ENCODE data around the gene WDR54.
A peak's percentile ranks its signal among the peaks of the same experiment; 100 is the strongest.
"Not testable (repeated sequence)": the region's sequence is repeated elsewhere in the genome, so short reads cannot be mapped to it uniquely, and the experiment has no call there.

WDR54 gene

DNA sequence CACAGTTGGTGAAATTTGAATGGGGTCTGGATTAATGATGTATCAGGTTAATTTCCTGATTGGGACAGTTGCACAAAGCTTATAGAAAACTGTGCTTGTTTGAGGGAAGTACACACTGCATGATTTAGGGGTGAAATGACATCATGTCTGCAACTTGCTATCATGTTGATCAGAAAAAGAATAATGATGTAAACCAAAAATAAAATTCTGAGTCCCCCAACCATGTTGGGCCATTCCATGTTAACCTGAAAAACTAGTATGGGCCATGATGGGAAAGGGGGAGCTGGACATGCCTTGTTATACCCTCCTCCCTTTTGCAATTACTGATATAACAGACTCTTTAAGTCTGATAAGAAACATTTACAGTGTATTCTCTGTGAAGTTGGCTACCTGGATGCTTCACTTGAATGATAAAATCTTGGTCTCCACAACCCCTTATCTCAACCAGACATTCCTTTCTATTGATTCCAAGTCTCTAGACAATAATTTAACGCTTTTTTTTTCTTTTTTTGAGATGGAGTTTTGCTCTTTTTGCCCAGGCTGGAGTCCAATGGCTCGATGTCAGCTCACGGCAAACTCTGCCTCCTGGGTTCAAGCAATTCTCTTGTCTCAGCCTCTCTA, 29.1 kb downstream of the WDR54 start:
- H3K27me3 ChIP-seq (replicated peaks; ENCODE audit: control insufficient read depth, insufficient read depth, low read length, poor library complexity, severe bottlenecking): no peaks in the 10 kb centered on the region
- H3K9me3 ChIP-seq (ENCODE audit: control insufficient read depth, low read length): no peaks in the 10 kb centered on the region
- H3K4me3 ChIP-seq (ENCODE audit: insufficient read depth, low read depth, low read length, poor library complexity, severe bottlenecking): no peak overlapping the region
- H3K36me3 ChIP-seq (ENCODE audit: control insufficient read depth, insufficient read depth, low read length): no peaks in the 10 kb centered on the region
- DNase-seq: no peak
- no peak overlapping the region for H3K27ac ChIP-seq (ENCODE audit: insufficient read depth, low read length, poor library complexity, severe bottlenecking)
- peaks cover 8% of the 10 kb centered on the region for H3K4me1 ChIP-seq (ENCODE audit: control insufficient read depth, insufficient read depth, low read length, poor library complexity, severe bottlenecking)

DNA sequence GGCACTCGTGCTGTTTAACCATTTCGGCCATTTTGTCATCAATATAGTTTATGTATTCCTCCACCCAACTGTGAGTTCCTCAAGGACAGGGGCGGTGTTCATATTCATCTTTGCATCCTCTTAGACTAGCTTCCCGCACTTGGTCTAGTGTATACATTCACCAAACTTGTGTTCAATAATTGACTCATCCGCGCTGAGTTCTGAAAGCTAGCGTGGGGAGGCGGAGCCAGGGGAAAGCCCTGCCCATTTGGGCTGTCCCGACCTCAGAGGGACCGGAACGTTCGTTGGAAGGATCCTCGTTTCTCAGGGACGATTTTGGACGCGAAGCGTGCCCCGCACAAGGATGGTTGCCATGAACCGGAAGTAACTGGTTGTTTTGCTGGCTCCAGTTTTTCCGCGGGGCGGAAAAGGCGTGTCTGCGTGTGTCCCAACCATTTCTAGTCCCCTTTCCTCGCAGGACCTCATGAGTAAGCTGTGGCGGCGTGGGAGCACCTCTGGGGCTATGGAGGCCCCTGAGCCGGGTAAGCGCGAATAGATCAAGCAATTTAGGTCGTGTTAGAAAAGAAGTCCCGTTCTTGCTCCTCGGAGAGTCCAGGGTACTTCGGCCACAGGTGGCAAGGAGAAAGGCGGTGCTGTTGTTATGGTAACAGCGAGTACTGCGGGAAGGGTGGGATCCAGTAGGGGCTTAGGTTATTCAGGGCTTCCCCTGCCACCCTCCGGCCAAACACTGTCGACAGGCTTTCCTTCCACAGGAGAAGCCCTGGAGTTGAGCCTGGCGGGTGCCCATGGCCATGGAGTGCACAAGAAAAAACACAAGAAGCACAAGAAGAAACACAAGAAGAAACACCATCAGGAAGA, 33.4 kb downstream of the WDR54 start, which contains the start of gene INO80B:
Gene INO80B (plus strand): TSS at position 434 of the 858 bp plus-strand sequence. CDS start 30 bp downstream, at position 464.
- Histone ChIP-seq H3K36me3 (ENCODE audit: control insufficient read depth, insufficient read depth, low read length) (no peaks in the 10 kb centered on the region), H3K27me3 (replicated peaks; ENCODE audit: control insufficient read depth, insufficient read depth, low read length, poor library complexity, severe bottlenecking) (no peaks in the 10 kb centered on the region), H3K27ac (ENCODE audit: insufficient read depth, low read length, poor library complexity, severe bottlenecking) (peak within 1 kb of the TSS; percentile 99), H3K4me1 (ENCODE audit: control insufficient read depth, insufficient read depth, low read length, poor library complexity, severe bottlenecking) (peaks cover 23% of the 10 kb centered on the region), H3K4me3 (ENCODE audit: insufficient read depth, low read depth, low read length, poor library complexity, severe bottlenecking) (peak within 1 kb of the TSS; percentile 68), H3K9me3 (ENCODE audit: control insufficient read depth, low read length) (no peaks in the 10 kb centered on the region)
- peak; percentile 95 to 96 (median 95) for DNase-seq

DNA sequence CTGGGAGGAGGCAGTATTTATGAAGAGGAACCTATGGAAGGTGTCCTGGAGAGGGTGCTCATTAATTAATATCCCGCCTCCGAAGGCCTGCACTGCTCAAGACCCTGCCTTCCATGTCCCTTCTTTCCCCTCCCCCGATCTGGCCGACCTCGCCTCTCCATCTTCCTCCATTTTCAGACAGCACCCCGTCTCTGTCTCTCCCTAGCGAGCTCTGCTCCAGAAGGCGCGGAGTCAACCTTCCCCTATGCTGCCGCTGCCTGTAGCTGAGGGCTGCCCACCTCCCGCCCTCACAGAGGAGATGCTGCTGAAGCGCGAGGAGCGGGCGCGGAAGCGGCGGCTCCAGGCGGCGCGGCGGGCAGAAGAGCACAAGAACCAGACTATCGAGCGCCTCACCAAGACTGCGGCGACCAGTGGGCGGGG, 35.6 kb downstream of the WDR54 start:
- Histone ChIP-seq H3K4me3 (ENCODE audit: insufficient read depth, low read depth, low read length, poor library complexity, severe bottlenecking) (peak overlapping the region; percentile 69), H3K4me1 (ENCODE audit: control insufficient read depth, insufficient read depth, low read length, poor library complexity, severe bottlenecking) (peaks cover 23% of the 10 kb centered on the region), H3K27ac (ENCODE audit: insufficient read depth, low read length, poor library complexity, severe bottlenecking) (peak overlapping the region; percentile 99), H3K27me3 (replicated peaks; ENCODE audit: control insufficient read depth, insufficient read depth, low read length, poor library complexity, severe bottlenecking) (no peaks in the 10 kb centered on the region), H3K36me3 (ENCODE audit: control insufficient read depth, insufficient read depth, low read length) (peaks cover 12% of the 10 kb centered on the region), H3K9me3 (ENCODE audit: control insufficient read depth, low read length) (no peaks in the 10 kb centered on the region)
- DNase-seq: no peak

DNA sequence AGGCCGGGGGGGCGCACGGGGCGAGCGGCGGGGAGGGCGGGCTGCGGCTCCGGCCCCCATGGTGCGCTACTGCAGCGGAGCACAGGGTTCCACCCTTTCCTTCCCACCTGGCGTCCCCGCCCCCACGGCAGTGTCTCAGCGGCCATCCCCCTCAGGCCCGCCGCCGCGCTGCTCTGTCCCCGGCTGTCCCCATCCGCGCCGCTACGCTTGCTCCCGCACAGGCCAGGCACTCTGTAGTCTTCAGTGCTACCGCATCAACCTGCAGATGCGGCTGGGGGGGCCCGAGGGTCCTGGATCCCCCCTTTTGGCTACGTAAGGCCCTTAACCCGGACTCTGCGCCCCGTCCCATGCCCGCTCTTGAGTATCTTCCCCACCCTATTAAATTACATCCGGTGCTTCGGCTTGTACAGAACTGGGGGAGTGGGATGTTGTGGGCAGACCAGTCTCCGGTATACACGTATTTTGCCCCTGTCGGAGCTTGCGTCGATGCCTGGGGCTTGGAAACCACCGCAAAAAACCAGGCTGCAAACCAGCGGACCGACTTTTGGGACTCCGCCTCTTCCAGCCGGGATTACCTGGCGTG, 36.1 kb downstream of the WDR54 start:
- H3K27ac ChIP-seq (ENCODE audit: insufficient read depth, low read length, poor library complexity, severe bottlenecking): peak overlapping the region; percentile 99

DNA sequence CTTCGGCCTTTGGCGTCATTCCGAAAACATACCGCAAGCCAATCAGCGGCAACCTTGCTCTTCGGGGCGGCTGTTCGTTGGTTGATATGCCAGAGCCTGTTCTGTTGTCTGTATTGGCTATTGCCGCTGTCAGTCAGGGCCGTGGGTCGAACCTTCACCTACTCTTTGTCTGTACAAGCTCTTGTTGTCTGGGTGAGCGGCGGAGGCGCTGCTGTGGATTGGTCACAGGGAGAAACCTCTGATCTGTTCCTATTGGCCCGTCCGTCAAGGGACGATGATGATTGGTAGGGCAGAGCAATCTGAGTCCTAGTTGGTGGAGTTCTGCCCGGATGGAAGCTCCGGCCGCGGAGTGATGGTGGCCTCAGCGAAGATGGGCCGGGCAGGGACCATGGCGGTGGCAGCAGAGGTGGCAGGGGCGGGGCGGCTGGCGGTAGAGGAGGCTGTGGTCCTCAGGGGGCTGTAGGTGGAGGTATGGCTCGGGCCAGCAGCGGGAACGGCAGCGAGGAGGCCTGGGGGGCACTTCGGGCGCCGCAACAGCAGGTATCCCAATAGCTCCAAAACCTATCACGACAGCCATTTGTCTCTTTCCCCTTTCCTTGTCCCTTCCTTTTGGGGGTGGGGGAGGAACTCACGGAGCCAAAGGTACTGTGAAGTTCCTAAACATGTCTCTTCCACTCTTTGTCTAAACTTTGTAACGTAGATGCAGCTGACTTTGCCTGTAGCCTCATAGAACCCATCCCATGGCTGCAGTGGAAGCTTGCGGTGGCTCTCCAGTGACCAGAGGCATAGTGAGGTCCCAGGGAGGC, 36.8 kb downstream of the WDR54 start, which contains the start of gene WBP1:
Gene WBP1 (plus strand): TSS at position 307 of the 806 bp plus-strand sequence. CDS start 165 bp downstream, at position 472.
- DNase-seq: peak; percentile 98 to 100 (median 100)
- H3K4me1 ChIP-seq (ENCODE audit: control insufficient read depth, insufficient read depth, low read length, poor library complexity, severe bottlenecking): peaks cover 23% of the 10 kb centered on the region
- no peaks in the 10 kb centered on the region for H3K27me3 ChIP-seq (replicated peaks; ENCODE audit: control insufficient read depth, insufficient read depth, low read length, poor library complexity, severe bottlenecking)
- H3K9me3 ChIP-seq (ENCODE audit: control insufficient read depth, low read length): no peaks in the 10 kb centered on the region
- H3K36me3 ChIP-seq (ENCODE audit: control insufficient read depth, insufficient read depth, low read length): peaks cover 15% of the 10 kb centered on the region
- H3K27ac ChIP-seq (ENCODE audit: insufficient read depth, low read length, poor library complexity, severe bottlenecking): peak within 1 kb of the TSS; percentile 99
- peak within 1 kb of the TSS; percentile 69 for H3K4me3 ChIP-seq (ENCODE audit: insufficient read depth, low read depth, low read length, poor library complexity, severe bottlenecking)

More for the DNA sequence above, 36.1 kb downstream of the WDR54 start:
- Histone ChIP-seq H3K4me1 (ENCODE audit: control insufficient read depth, insufficient read depth, low read length, poor library complexity, severe bottlenecking) (peaks cover 23% of the 10 kb centered on the region), H3K9me3 (ENCODE audit: control insufficient read depth, low read length) (no peaks in the 10 kb centered on the region), H3K36me3 (ENCODE audit: control insufficient read depth, insufficient read depth, low read length) (peaks cover 15% of the 10 kb centered on the region), H3K27me3 (replicated peaks; ENCODE audit: control insufficient read depth, insufficient read depth, low read length, poor library complexity, severe bottlenecking) (no peaks in the 10 kb centered on the region), H3K4me3 (ENCODE audit: insufficient read depth, low read depth, low read length, poor library complexity, severe bottlenecking) (peak overlapping the region; percentile 69)
- DNase-seq: peak; percentile 70 to 73 (median 73)

DNA sequence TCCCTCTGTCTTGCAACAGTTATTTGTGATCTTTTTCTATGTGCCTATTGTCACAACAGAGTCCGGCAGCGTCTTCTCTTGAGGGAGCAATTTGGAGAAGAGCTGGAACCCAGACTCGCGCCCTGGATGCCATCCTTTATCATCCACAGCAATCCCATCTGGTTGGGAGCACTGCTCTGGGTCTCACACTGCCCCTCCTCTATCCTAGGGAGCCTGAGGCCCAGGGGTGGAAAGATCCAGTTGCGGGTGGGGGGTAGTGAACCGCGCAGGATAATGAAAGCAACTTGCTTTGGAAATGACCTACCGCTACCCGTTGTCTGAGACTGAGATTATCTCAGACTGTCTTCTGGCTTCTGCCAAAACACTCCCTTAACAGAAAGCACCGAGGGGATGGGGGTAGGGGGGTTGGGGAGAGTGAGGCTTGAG, 37.4 kb downstream of the WDR54 start:
- peak overlapping the region; percentile 64 for H3K4me3 ChIP-seq (ENCODE audit: insufficient read depth, low read depth, low read length, poor library complexity, severe bottlenecking)
- H3K4me1 ChIP-seq (ENCODE audit: control insufficient read depth, insufficient read depth, low read length, poor library complexity, severe bottlenecking): peaks cover 23% of the 10 kb centered on the region
- peak overlapping the region; percentile 99 for H3K27ac ChIP-seq (ENCODE audit: insufficient read depth, low read length, poor library complexity, severe bottlenecking)
- no peaks in the 10 kb centered on the region for H3K9me3 ChIP-seq (ENCODE audit: control insufficient read depth, low read length)
- H3K27me3 ChIP-seq (replicated peaks; ENCODE audit: control insufficient read depth, insufficient read depth, low read length, poor library complexity, severe bottlenecking): no peaks in the 10 kb centered on the region
- H3K36me3 ChIP-seq (ENCODE audit: control insufficient read depth, insufficient read depth, low read length): peaks cover 15% of the 10 kb centered on the region
- no peak for DNase-seq

DNA sequence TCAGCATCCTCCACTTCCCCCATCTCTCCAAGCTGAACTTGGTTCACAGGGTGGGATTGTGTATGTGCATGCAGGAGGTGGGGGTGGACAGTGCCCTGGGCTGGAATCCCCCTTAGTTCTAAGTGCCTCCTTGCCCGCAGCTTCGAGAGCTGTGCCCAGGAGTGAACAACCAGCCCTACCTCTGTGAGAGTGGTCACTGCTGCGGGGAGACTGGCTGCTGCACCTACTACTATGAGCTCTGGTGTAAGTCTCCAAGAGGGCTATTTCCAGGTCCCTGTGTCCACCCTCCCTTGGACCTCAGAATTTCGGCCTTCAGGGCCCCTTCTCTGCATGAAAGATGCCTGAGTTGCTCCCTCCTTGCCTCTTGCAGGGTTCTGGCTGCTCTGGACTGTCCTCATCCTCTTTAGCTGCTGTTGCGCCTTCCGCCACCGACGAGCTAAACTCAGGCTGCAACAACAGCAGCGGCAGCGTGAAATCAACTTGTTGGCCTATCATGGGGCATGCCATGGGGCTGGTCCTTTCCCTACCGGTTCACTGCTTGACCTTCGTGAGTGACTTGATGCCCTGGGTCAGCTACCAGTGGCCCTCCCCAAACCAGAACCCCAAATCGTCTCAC, 38.1 kb downstream of the WDR54 start:
- peak overlapping the region; percentile 27 for H3K27ac ChIP-seq (ENCODE audit: insufficient read depth, low read length, poor library complexity, severe bottlenecking)

DNA sequence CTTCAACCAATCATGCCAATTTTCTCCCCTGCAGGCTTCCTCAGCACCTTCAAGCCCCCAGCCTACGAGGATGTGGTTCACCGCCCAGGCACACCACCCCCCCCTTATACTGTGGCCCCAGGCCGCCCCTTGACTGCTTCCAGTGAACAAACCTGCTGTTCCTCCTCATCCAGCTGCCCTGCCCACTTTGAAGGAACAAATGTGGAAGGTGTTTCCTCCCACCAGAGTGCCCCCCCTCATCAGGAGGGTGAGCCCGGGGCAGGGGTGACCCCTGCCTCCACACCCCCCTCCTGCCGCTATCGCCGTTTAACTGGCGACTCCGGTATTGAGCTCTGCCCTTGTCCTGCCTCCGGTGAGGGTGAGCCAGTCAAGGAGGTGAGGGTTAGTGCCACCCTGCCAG, 38.7 kb downstream of the WDR54 start:
- Histone ChIP-seq H3K4me1 (ENCODE audit: control insufficient read depth, insufficient read depth, low read length, poor library complexity, severe bottlenecking) (peaks cover 29% of the 10 kb centered on the region), H3K36me3 (ENCODE audit: control insufficient read depth, insufficient read depth, low read length) (peaks cover 15% of the 10 kb centered on the region)
- H3K27ac ChIP-seq (ENCODE audit: insufficient read depth, low read length, poor library complexity, severe bottlenecking); H3K27me3 ChIP-seq (replicated peaks; ENCODE audit: control insufficient read depth, insufficient read depth, low read length, poor library complexity, severe bottlenecking); H3K9me3 ChIP-seq (ENCODE audit: control insufficient read depth, low read length); DNase-seq; H3K4me3 ChIP-seq (ENCODE audit: insufficient read depth, low read depth, low read length, poor library complexity, severe bottlenecking): not testable (repeated sequence)

More for the DNA sequence above, 38.1 kb downstream of the WDR54 start:
- Histone ChIP-seq H3K36me3 (ENCODE audit: control insufficient read depth, insufficient read depth, low read length) (peaks cover 15% of the 10 kb centered on the region), H3K4me1 (ENCODE audit: control insufficient read depth, insufficient read depth, low read length, poor library complexity, severe bottlenecking) (peaks cover 30% of the 10 kb centered on the region)
- H3K4me3 ChIP-seq (ENCODE audit: insufficient read depth, low read depth, low read length, poor library complexity, severe bottlenecking); H3K9me3 ChIP-seq (ENCODE audit: control insufficient read depth, low read length); H3K27me3 ChIP-seq (replicated peaks; ENCODE audit: control insufficient read depth, insufficient read depth, low read length, poor library complexity, severe bottlenecking); DNase-seq: not testable (repeated sequence)
